CD4-positive, alpha-beta memory T cell (primary cell): Measurements from ENCODE around the gene NBEAL1. TPM values are rescaled to one million over a fixed set of nuclear protein-coding genes. Genes with fewer than 3 reads are reported as not detected.

Experiments
- CTCF ChIA-PET: fragments of 350-600 bp; sonication (Branson Sonifier 250); formaldehyde crosslinking; loops from one replicate; lab custom pipeline; 2021; ENCODE audit warnings: inconsistent platforms; ENCODE audit not compliant: partially characterized antibody; lab: Charles Lee
- POLR2A ChIA-PET: fragments of 350-600 bp; sonication (Branson Sonifier 250); formaldehyde crosslinking; loops from one replicate; lab custom pipeline; 2021; ENCODE audit not compliant: partially characterized antibody; lab: Charles Lee
- DNase-seq, 5 donors: peaks; one replicate each; pipeline versions ENCODE4 v3.0.0 to v3.0.0-alpha.2; 2020 to 2022; ENCODE audit warnings: mixed read lengths in 1 of 5
- H3K27ac ChIP-seq: one replicate; pipeline ENCODE4 v1.7.0; 2013; ENCODE audit warnings: low read depth, low read length
- H3K27me3 ChIP-seq: 2 replicates; pipeline ENCODE4 v1.7.0; 2013; ENCODE audit warnings: mild to moderate bottlenecking, low read length, moderate library complexity; ENCODE audit not compliant: insufficient read depth
- H3K36me3 ChIP-seq: 2 replicates; pipeline ENCODE4 v1.7.0; 2013; ENCODE audit warnings: mild to moderate bottlenecking, low read length, moderate library complexity; ENCODE audit not compliant: insufficient read depth
- H3K4me1 ChIP-seq: 2 replicates; pipeline ENCODE4 v1.7.0; 2013; ENCODE audit warnings: mild to moderate bottlenecking, low read length, moderate library complexity; ENCODE audit not compliant: insufficient read depth
- H3K4me3 ChIP-seq, 2 donors: one replicate each; pipeline ENCODE4 v1.7.0; 2013; ENCODE audit warnings: low read length in 2 of 2, mild to moderate bottlenecking in 1 of 2
- H3K9me3 ChIP-seq, 2 donors: one replicate each; pipeline ENCODE4 v1.7.0; 2013; ENCODE audit warnings: low read length in 2 of 2, control low read depth in 1 of 2; ENCODE audit not compliant: control insufficient read depth in 1 of 2
- H3K27ac Mint-ChIP-seq, 7 donors: one replicate each; pipeline ENCODE4 v1.8.0; 2020 to 2021; ENCODE audit warnings: mixed read lengths in 7 of 7, mild to moderate bottlenecking in 6 of 7, inconsistent platforms in 3 of 7, moderate library complexity in 3 of 7
- H3K27me3 Mint-ChIP-seq, 2 donors: one replicate each; pipeline ENCODE4 v1.8.0; 2020 to 2021; ENCODE audit warnings: mixed read lengths in 2 of 2
- H3K36me3 Mint-ChIP-seq, 2 donors: one replicate each; pipeline ENCODE4 v1.8.0; 2020 to 2021; ENCODE audit warnings: mixed read lengths in 2 of 2, inconsistent platforms in 1 of 2, mild to moderate bottlenecking in 1 of 2
- H3K4me1 Mint-ChIP-seq, 4 donors: one replicate each; pipeline ENCODE4 v1.8.0; 2020 to 2021; ENCODE audit warnings: mixed read lengths in 4 of 4, mild to moderate bottlenecking in 1 of 4
- H3K4me3 Mint-ChIP-seq, 8 donors: one replicate each; pipeline ENCODE4 v1.8.0; 2020 to 2021; ENCODE audit warnings: mixed read lengths in 8 of 8, mild to moderate bottlenecking in 7 of 8, moderate library complexity in 6 of 8, inconsistent platforms in 3 of 8
- H3K9me3 Mint-ChIP-seq, 8 donors: one replicate each; pipeline ENCODE4 v1.8.0; 2020 to 2021; ENCODE audit warnings: mixed read lengths in 8 of 8, mild to moderate bottlenecking in 5 of 8, inconsistent platforms in 3 of 8, moderate library complexity in 1 of 8
- intact Hi-C: fragments of 100-400 bp; cut with micrococcal nuclease; formaldehyde crosslinking; loops from one replicate; pipeline ENCODE4 v1.15.1; 2023
- polyA plus RNA-seq, 2 donors: library from polyadenylated mRNA; unstranded; fragments of 300-500 nt; fragmentation: Illumina TruSeq; gene quantifications; one replicate each; pipeline ENCODE4 v1.2.3, GENCODE V29; 2021
- total RNA-seq, 2 experiments: library from RNA; stranded (reverse); gene quantifications; one replicate each; pipeline ENCODE4 v1.2.3, GENCODE V29; 2021

Gene NBEAL1
- total and polyA plus RNA-seq, 4 experiments from 2014 or later: 4.2 to 15.9 (median 11.6) TPM

GRCh38 chr2:203022751-203023150, 8.1 kb downstream of the NBEAL1 start:
- CTCF ChIA-PET: no interaction called here
- peaks cover 14 to 18% (median 17%) of the 10 kb centered on the region in 4 donors for H3K4me1 Mint-ChIP-seq
- peak overlapping the region in 1 of 7 donors; percentile 9 for H3K27ac Mint-ChIP-seq
- H3K36me3 Mint-ChIP-seq: peaks cover 0 to 4% of the 10 kb centered on the region in 2 donors
- H3K4me1 ChIP-seq: peaks cover 10% of the 10 kb centered on the region
- H3K9me3 ChIP-seq: no peaks in the 10 kb centered on the region
- no peaks in the 10 kb centered on the region for H3K9me3 Mint-ChIP-seq
- H3K27ac ChIP-seq: no peak overlapping the region
- intact Hi-C loops: no loop called here
- H3K27me3 Mint-ChIP-seq: no peaks in the 10 kb centered on the region
- H3K4me3 Mint-ChIP-seq: no peak overlapping the region
- no peak for DNase-seq
- POLR2A ChIA-PET: interaction anchor here (0.9 kb wide), 1 partner anchor 10 kb away, joined by 4 read pairs; no protein-coding TSS in a partner anchor
- no peaks in the 10 kb centered on the region for H3K36me3 ChIP-seq
- no peak overlapping the region for H3K4me3 ChIP-seq
- H3K27me3 ChIP-seq: no peaks in the 10 kb centered on the region

GRCh38 chr2:203025592-203025991, 10.9 kb downstream of the NBEAL1 start:
- intact Hi-C loops: no loop called here
- Mint-ChIP-seq H3K27ac (no peak overlapping the region), H3K36me3 (peaks cover 0 to 4% of the 10 kb centered on the region in 2 donors), H3K27me3 (no peaks in the 10 kb centered on the region), H3K4me3 (no peak overlapping the region), H3K4me1 (peaks cover 0 to 4% (median 2%) of the 10 kb centered on the region in 4 donors), H3K9me3 (no peaks in the 10 kb centered on the region)
- Histone ChIP-seq H3K36me3 (no peaks in the 10 kb centered on the region), H3K4me3 (no peak overlapping the region), H3K27ac (no peak overlapping the region), H3K27me3 (no peaks in the 10 kb centered on the region), H3K4me1 (no peaks in the 10 kb centered on the region), H3K9me3 (no peaks in the 10 kb centered on the region)
- CTCF ChIA-PET: no interaction called here
- POLR2A ChIA-PET: no interaction called here
- no peak for DNase-seq

- ChIA-PET CTCF (no interaction called here), POLR2A (no interaction called here)
- Histone ChIP-seq H3K27me3 (no peaks in the 10 kb centered on the region), H3K9me3 (no peaks in the 10 kb centered on the region), H3K27ac (no peak overlapping the region), H3K36me3 (no peaks in the 10 kb centered on the region), H3K4me3 (no peak overlapping the region), H3K4me1 (no peaks in the 10 kb centered on the region)
- Mint-ChIP-seq H3K4me1 (peaks cover 0 to 8% (median 2%) of the 10 kb centered on the region in 4 donors), H3K4me3 (no peak overlapping the region), H3K27ac (no peak overlapping the region), H3K9me3 (no peaks in the 10 kb centered on the region), H3K27me3 (no peaks in the 10 kb centered on the region), H3K36me3 (peaks cover 0 to 5% of the 10 kb centered on the region in 2 donors)
- intact Hi-C loops: no loop called here
- no peak for DNase-seq
These were observed 15.9 kb downstream of the NBEAL1 start for GRCh38 chr2:203030545-203030944.

GRCh38 chr2:203030991-203031390, 16.3 kb downstream of the NBEAL1 start:
- Histone ChIP-seq H3K27ac (no peak overlapping the region), H3K36me3 (no peaks in the 10 kb centered on the region), H3K9me3 (no peaks in the 10 kb centered on the region), H3K4me1 (no peaks in the 10 kb centered on the region), H3K4me3 (no peak overlapping the region), H3K27me3 (no peaks in the 10 kb centered on the region)
- no peaks in the 10 kb centered on the region for H3K9me3 Mint-ChIP-seq
- H3K27me3 Mint-ChIP-seq: no peaks in the 10 kb centered on the region
- ChIA-PET CTCF (no interaction called here), POLR2A (no interaction called here)
- intact Hi-C loops: no loop called here
- peaks cover 0 to 4% (median under 1%) of the 10 kb centered on the region in 4 donors for H3K4me1 Mint-ChIP-seq
- DNase-seq: no peak
- no peak overlapping the region for H3K27ac Mint-ChIP-seq
- peaks cover 0 to 5% of the 10 kb centered on the region in 2 donors for H3K36me3 Mint-ChIP-seq
- H3K4me3 Mint-ChIP-seq: no peak overlapping the region

GRCh38 chr2:203033395-203033794, 18.7 kb downstream of the NBEAL1 start:
- Mint-ChIP-seq H3K4me3 (no peak overlapping the region), H3K27ac (no peak overlapping the region), H3K4me1 (peaks cover 0 to 4% (median under 1%) of the 10 kb centered on the region in 4 donors), H3K27me3 (no peaks in the 10 kb centered on the region), H3K36me3 (peaks cover 0 to 8% of the 10 kb centered on the region in 2 donors), H3K9me3 (no peaks in the 10 kb centered on the region)
- no peaks in the 10 kb centered on the region for H3K4me1 ChIP-seq
- H3K27ac ChIP-seq: no peak overlapping the region
- POLR2A ChIA-PET: no interaction called here
- H3K9me3 ChIP-seq: no peaks in the 10 kb centered on the region
- intact Hi-C loops: no loop called here
- H3K36me3 ChIP-seq: no peaks in the 10 kb centered on the region
- DNase-seq: no peak
- no peaks in the 10 kb centered on the region for H3K27me3 ChIP-seq
- CTCF ChIA-PET: no interaction called here
- no peak overlapping the region for H3K4me3 ChIP-seq

GRCh38 chr2:203035879-203036470, 21.3 kb downstream of the NBEAL1 start:
- no peak overlapping the region for H3K27ac Mint-ChIP-seq
- H3K9me3 ChIP-seq: no peaks in the 10 kb centered on the region
- H3K4me3 Mint-ChIP-seq: no peak overlapping the region
- H3K36me3 ChIP-seq: no peaks in the 10 kb centered on the region
- no peaks in the 10 kb centered on the region for H3K9me3 Mint-ChIP-seq
- H3K4me1 Mint-ChIP-seq: peaks cover 0 to 4% (median 1%) of the 10 kb centered on the region in 4 donors
- no peaks in the 10 kb centered on the region for H3K4me1 ChIP-seq
- no peak overlapping the region for H3K4me3 ChIP-seq
- no peak for DNase-seq
- POLR2A ChIA-PET: no interaction called here
- H3K27me3 ChIP-seq: no peaks in the 10 kb centered on the region
- no peak overlapping the region for H3K27ac ChIP-seq
- H3K27me3 Mint-ChIP-seq: no peaks in the 10 kb centered on the region
- intact Hi-C loops: no loop called here
- CTCF ChIA-PET: interaction anchor here (0.7 kb wide), 1 partner anchor 10 kb away, joined by 3 read pairs; no protein-coding TSS in a partner anchor
- peaks cover 5 to 16% of the 10 kb centered on the region in 2 donors for H3K36me3 Mint-ChIP-seq

- CTCF ChIA-PET: no interaction called here
- no peak overlapping the region for H3K4me3 ChIP-seq
- H3K27me3 Mint-ChIP-seq: no peaks in the 10 kb centered on the region
- intact Hi-C loops: no loop called here
- H3K4me3 Mint-ChIP-seq: no peak overlapping the region
- no peaks in the 10 kb centered on the region for H3K9me3 ChIP-seq
- no peaks in the 10 kb centered on the region for H3K36me3 ChIP-seq
- no peak for DNase-seq
- no peaks in the 10 kb centered on the region for H3K9me3 Mint-ChIP-seq
- H3K27ac Mint-ChIP-seq: no peak overlapping the region
- peaks cover 0 to 4% (median under 1%) of the 10 kb centered on the region in 4 donors for H3K4me1 Mint-ChIP-seq
- peaks cover 5 to 17% of the 10 kb centered on the region in 2 donors for H3K36me3 Mint-ChIP-seq
- no peaks in the 10 kb centered on the region for H3K27me3 ChIP-seq
- POLR2A ChIA-PET: no interaction called here
- no peaks in the 10 kb centered on the region for H3K4me1 ChIP-seq
- H3K27ac ChIP-seq: no peak overlapping the region
These were observed 22.4 kb downstream of the NBEAL1 start for GRCh38 chr2:203037026-203037425.
